Kidney (tissue), 14 donors: Measurements from ENCODE around the gene LYSMD4. TPM values are rescaled to one million over a fixed set of nuclear protein-coding genes. Genes with fewer than 3 reads are reported as not detected.

ENCODE experiments used
- DNase-seq, 5 donors: peaks; one replicate each; pipeline ENCODE4 v3.0.0-alpha.2; 2013 to 2020
- FAIRE-seq: peaks from 2 replicates; lab custom pipeline; 2012; peaks lifted over from hg19 to GRCh38; lab: Jason Lieb, UNC
- H3K27ac ChIP-seq, 2 donors: one replicate each; pipeline ENCODE4 v1.7.0; 2013; ENCODE audit warnings: low read depth in 2 of 2, low read length in 2 of 2, inconsistent platforms in 1 of 2
- H3K27me3 ChIP-seq: one replicate; pipeline ENCODE4 v1.7.1; 2013; ENCODE audit warnings: low read length, inconsistent platforms; ENCODE audit not compliant: control insufficient read depth, insufficient read depth
- H3K36me3 ChIP-seq, 3 donors: one replicate each; pipeline versions ENCODE4 v1.7.0 to v1.7.1; 2013; ENCODE audit warnings: low read length in 3 of 3, control low read depth in 1 of 3, inconsistent platforms in 1 of 3; ENCODE audit not compliant: insufficient read depth in 3 of 3, control insufficient read depth in 2 of 3
- H3K4me1 ChIP-seq, 3 donors: one replicate each; pipeline versions ENCODE4 v1.7.0 to v1.7.1; 2013; ENCODE audit warnings: low read length in 3 of 3, inconsistent platforms in 1 of 3, low read depth in 1 of 3; ENCODE audit not compliant: control insufficient read depth in 2 of 3, insufficient read depth in 2 of 3
- H3K4me3 ChIP-seq, 3 donors: one replicate each; pipeline versions ENCODE4 v1.7.0 to v1.8.1; 2013; ENCODE audit warnings: low read length in 3 of 3, control low read depth in 1 of 3, inconsistent platforms in 1 of 3
- H3K9ac ChIP-seq, 3 donors: one replicate each; pipeline versions ENCODE4 v1.7.0 to v1.7.1; 2013; ENCODE audit warnings: low read length in 3 of 3, control low read depth in 1 of 3, inconsistent platforms in 1 of 3
- H3K9me3 ChIP-seq, 3 donors: one replicate each; pipeline versions ENCODE4 v1.7.0 to v1.7.1; 2013; ENCODE audit warnings: low read length in 3 of 3, control low read depth in 1 of 3, inconsistent platforms in 1 of 3; ENCODE audit not compliant: control insufficient read depth in 2 of 3, insufficient read depth in 1 of 3
- intact Hi-C: fragments of 100-400 bp; cut with DNase I; formaldehyde crosslinking; loops from one replicate; pipeline ENCODE4 v1.11.1; 2022
- polyA plus RNA-seq: library from polyadenylated mRNA; stranded (reverse); fragments of 350-450 nt; fragmentation: Illumina TruSeq; extraction: RNeasy Lipid Tissue Mini Kit (QIAGEN cat#74804); gene quantifications from one replicate; pipeline ENCODE4 v1.2.3, GENCODE V29; 2014; ENCODE audit warnings: low read depth, low replicate concordance; ENCODE audit not compliant: insufficient read depth
- total RNA-seq: library from RNA; stranded (reverse); fragmentation: NEBNext Ultra II Directional; extraction: Animal tissue kit (Norgen Biotek cat#: 25700); gene quantifications from one replicate; pipeline ENCODE4 v1.2.1, GENCODE V29; 2021
- TF ChIP-seq, protein P1 (sequence below): IDR thresholded peaks from 3 replicates; pipeline ENCODE4 v1.5.1; 2012; ENCODE audit warnings: mild to moderate bottlenecking, moderate library complexity, borderline replicate concordance; ENCODE audit not compliant: insufficient read depth; ENCODE audit errors: extremely low read depth
- donor health status: control.
- donor health status: control.
- donor health status: control.
- donor health status: control.
- donor health status: control.
- donor health status: DM: yes; HTN: yes; CAD: no.
- donor health status: Normal renal cell carcinoma (clear cell type).

The LYSMD4 gene
- total and polyA plus RNA-seq, 2 donors from 2014 or later: 4.9 to 8.6 TPM

GRCh38 chr15:99745370-99746086 is 12.3 kb upstream of the LYSMD4 start:
- DNase-seq: no peak
- no peak overlapping the region for H3K4me3 ChIP-seq
- intact Hi-C loops: no loop called here
- no peak overlapping the region for H3K27ac ChIP-seq
- H3K9ac ChIP-seq: no peak overlapping the region
- no peak for FAIRE-seq
- H3K36me3 ChIP-seq: no peaks in the 10 kb centered on the region
- H3K27me3 ChIP-seq: no peaks in the 10 kb centered on the region
- no peaks in the 10 kb centered on the region for H3K9me3 ChIP-seq
- H3K4me1 ChIP-seq: no peaks in the 10 kb centered on the region
- TF ChIP-seq, protein P1, sequence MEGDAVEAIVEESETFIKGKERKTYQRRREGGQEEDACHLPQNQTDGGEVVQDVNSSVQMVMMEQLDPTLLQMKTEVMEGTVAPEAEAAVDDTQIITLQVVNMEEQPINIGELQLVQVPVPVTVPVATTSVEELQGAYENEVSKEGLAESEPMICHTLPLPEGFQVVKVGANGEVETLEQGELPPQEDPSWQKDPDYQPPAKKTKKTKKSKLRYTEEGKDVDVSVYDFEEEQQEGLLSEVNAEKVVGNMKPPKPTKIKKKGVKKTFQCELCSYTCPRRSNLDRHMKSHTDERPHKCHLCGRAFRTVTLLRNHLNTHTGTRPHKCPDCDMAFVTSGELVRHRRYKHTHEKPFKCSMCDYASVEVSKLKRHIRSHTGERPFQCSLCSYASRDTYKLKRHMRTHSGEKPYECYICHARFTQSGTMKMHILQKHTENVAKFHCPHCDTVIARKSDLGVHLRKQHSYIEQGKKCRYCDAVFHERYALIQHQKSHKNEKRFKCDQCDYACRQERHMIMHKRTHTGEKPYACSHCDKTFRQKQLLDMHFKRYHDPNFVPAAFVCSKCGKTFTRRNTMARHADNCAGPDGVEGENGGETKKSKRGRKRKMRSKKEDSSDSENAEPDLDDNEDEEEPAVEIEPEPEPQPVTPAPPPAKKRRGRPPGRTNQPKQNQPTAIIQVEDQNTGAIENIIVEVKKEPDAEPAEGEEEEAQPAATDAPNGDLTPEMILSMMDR: no peak

DNA sequence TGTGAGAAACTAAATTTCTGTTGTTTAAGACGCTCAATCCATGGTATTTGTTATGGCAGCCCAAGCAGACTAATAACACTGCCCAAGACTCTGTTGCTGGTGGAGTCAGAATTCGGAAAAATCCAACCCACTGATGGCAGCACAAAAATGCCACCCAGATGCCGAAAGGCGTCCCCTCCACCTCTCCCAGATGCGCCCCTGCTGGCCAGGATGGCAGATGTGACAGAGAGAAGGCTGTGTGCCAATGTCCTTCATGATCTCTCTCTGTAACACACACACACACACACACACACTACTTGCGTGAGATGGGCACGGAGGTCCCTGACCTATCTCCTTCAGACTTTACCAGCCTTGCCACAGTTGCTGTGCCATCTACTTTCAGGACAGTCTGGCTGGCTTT is 10.9 kb upstream of the LYSMD4 start:
- Histone ChIP-seq H3K4me1 (no peaks in the 10 kb centered on the region), H3K4me3 (no peak overlapping the region), H3K36me3 (no peaks in the 10 kb centered on the region), H3K27ac (no peak overlapping the region), H3K27me3 (no peaks in the 10 kb centered on the region), H3K9ac (no peak overlapping the region), H3K9me3 (no peaks in the 10 kb centered on the region)
- TF ChIP-seq, protein P1: no peak
- FAIRE-seq (no peak), DNase-seq (no peak)
- intact Hi-C loops: no loop called here

- Histone ChIP-seq H3K36me3 (no peaks in the 10 kb centered on the region), H3K9me3 (no peaks in the 10 kb centered on the region), H3K9ac (no peak overlapping the region), H3K4me3 (no peak overlapping the region), H3K4me1 (no peaks in the 10 kb centered on the region), H3K27me3 (no peaks in the 10 kb centered on the region), H3K27ac (no peak overlapping the region)
- intact Hi-C loops: no loop called here
- DNase-seq (no peak), FAIRE-seq (no peak)
- TF ChIP-seq, protein P1: no peak
These were observed 8.6 kb upstream of the LYSMD4 start for GRCh38 chr15:99741835-99742234.
